ENCODE measurements around the gene FSTL4.

Gene FSTL4

GRCh38 chr5:133236976-133237375, 375.4 kb downstream of the FSTL4 start:
- no peaks in the 10 kb centered on the region for H3K4me1 ChIP-seq (ENCODE audit: low read depth, poor library complexity, severe bottlenecking)

DNA sequence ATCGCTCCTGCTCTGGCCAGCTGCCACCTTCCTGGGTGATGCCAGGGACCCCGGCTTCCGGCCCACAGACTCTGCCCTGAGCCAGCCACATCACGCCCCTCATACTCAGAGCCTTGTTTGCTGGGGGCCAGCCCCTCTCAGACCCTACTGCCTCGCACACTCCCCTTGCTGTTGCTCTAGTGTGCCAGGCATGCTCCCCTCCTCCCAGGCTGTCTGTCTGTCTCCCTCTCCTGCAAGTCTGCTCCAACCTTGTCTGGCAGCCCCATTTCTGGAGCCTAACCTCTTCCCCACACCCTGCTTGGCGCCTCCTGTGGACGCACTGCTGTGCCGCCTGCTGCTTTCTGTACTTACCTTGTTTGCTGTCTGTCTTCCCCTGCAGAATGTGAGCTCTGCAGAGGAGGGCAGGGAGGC, 375.8 kb downstream of the FSTL4 start:
- H3K4me2 ChIP-seq, result no peak overlapping the region
- H3K27ac ChIP-seq, result no peak overlapping the region
- no peak overlapping the region for H3K9ac ChIP-seq
- H4K20me1 ChIP-seq (ENCODE audit: insufficient read depth), result no peaks in the 10 kb centered on the region
- no peak overlapping the region for H3K4me3 ChIP-seq (IDR thresholded peaks at IDR 0.05; ENCODE audit: insufficient read depth, low read depth, low read length)
- no peaks in the 10 kb centered on the region for H3K36me3 ChIP-seq (ENCODE audit: insufficient read depth)
- TF ChIP-seq CTCF (conservative IDR thresholded peaks at IDR 0.05; ENCODE audit: low read depth, low read length), result no peak
- no peaks in the 10 kb centered on the region for H3K79me2 ChIP-seq (ENCODE audit: insufficient read depth, low read depth)
- H2AFZ ChIP-seq (ENCODE audit: low read depth), result no peak overlapping the region
- H3K27me3 ChIP-seq (ENCODE audit: insufficient read depth, low read depth), result no peaks in the 10 kb centered on the region
- H3K4me1 ChIP-seq (ENCODE audit: low read depth, poor library complexity, severe bottlenecking), result no peaks in the 10 kb centered on the region

More at GRCh38 chr5:133236976-133237375, 375.4 kb downstream of the FSTL4 start:
- Histone ChIP-seq H3K27ac (no peak overlapping the region), H3K4me2 (no peak overlapping the region), H3K27me3 (ENCODE audit: insufficient read depth, low read depth) (no peaks in the 10 kb centered on the region), H3K36me3 (ENCODE audit: insufficient read depth) (no peaks in the 10 kb centered on the region), H3K79me2 (ENCODE audit: insufficient read depth, low read depth) (no peaks in the 10 kb centered on the region), H3K4me3 (IDR thresholded peaks at IDR 0.05; ENCODE audit: insufficient read depth, low read depth, low read length) (no peak overlapping the region), H3K9ac (no peak overlapping the region), H4K20me1 (ENCODE audit: insufficient read depth) (no peaks in the 10 kb centered on the region), H2AFZ (ENCODE audit: low read depth) (no peak overlapping the region)
- TF ChIP-seq CTCF (conservative IDR thresholded peaks at IDR 0.05; ENCODE audit: low read depth, low read length), result no peak

DNA sequence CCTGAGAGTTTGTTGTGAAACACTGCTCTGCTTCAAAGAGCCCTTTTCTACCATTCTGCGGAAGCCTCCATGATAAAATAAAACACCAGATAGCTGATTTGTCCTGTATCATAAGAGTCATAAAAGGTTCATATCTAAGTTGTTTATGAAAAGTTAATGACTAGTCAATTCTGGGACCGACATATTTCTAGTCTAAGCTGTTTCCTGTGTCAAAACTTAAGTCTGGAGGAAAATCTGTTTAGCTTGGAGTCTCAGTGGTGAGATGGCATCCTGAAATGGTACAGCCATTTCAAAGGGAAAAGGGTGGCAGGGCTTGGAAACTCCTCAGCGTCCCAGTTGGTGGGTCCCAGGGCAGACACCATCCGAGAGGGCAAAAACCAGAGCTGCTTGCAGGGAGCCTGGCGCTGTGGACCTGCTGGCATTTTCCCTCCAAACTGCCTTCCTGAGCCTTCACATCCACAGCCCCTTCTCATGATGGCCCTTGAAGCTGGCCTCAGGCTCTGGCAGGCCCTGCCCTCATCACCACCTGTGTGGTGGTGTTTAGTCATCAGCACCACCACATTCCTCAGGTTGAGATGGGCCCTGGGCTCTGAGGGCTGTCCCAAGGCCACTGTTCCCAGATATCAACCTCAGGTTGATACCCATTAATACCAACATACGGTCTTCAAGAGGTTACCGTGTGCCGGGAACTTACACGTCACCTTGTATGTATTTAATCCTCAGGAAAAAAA, 376.5 kb downstream of the FSTL4 start:
- no peak overlapping the region for H2AFZ ChIP-seq (ENCODE audit: low read depth)
- no peaks in the 10 kb centered on the region for H3K4me1 ChIP-seq (ENCODE audit: low read depth, poor library complexity, severe bottlenecking)
- TF ChIP-seq CTCF (conservative IDR thresholded peaks at IDR 0.05; ENCODE audit: low read depth, low read length), result no peak
- no peak overlapping the region for H3K4me2 ChIP-seq
- no peak overlapping the region for H3K4me3 ChIP-seq (IDR thresholded peaks at IDR 0.05; ENCODE audit: insufficient read depth, low read depth, low read length)
- no peaks in the 10 kb centered on the region for H4K20me1 ChIP-seq (ENCODE audit: insufficient read depth)
- no peak overlapping the region for H3K9ac ChIP-seq
- H3K27me3 ChIP-seq (ENCODE audit: insufficient read depth, low read depth), result no peaks in the 10 kb centered on the region
- H3K36me3 ChIP-seq (ENCODE audit: insufficient read depth), result no peaks in the 10 kb centered on the region
- H3K79me2 ChIP-seq (ENCODE audit: insufficient read depth, low read depth), result no peaks in the 10 kb centered on the region
- no peak overlapping the region for H3K27ac ChIP-seq

DNA sequence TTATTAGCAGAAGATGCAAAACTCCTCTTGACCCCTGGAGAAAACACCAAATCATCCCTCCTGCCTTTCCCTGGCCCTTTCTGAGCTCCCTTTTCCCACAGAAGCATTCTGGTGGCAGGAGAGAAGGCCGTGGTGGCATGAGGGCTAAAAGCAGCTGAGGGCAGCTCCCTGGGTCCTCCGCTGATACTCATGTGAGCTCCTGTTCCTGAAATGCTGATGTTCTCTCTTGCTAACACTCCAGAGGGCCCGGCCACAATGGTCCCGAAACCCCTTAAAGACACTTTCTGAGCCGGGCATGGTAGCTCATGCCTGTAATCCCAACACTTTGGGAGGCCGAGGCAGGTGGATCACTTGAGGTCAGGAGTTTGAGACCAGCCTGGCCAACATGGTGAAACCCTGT, 377.4 kb downstream of the FSTL4 start:
- no peaks in the 10 kb centered on the region for H3K36me3 ChIP-seq (ENCODE audit: insufficient read depth)
- H3K4me2 ChIP-seq, result no peak overlapping the region
- no peaks in the 10 kb centered on the region for H4K20me1 ChIP-seq (ENCODE audit: insufficient read depth)
- no peak overlapping the region for H3K4me3 ChIP-seq (IDR thresholded peaks at IDR 0.05; ENCODE audit: insufficient read depth, low read depth, low read length)
- H3K9ac ChIP-seq, result no peak overlapping the region
- no peaks in the 10 kb centered on the region for H3K79me2 ChIP-seq (ENCODE audit: insufficient read depth, low read depth)
- H2AFZ ChIP-seq (ENCODE audit: low read depth), result no peak overlapping the region
- no peaks in the 10 kb centered on the region for H3K4me1 ChIP-seq (ENCODE audit: low read depth, poor library complexity, severe bottlenecking)
- TF ChIP-seq CTCF (conservative IDR thresholded peaks at IDR 0.05; ENCODE audit: low read depth, low read length), result no peak
- H3K27ac ChIP-seq, result no peak overlapping the region
- H3K27me3 ChIP-seq (ENCODE audit: insufficient read depth, low read depth), result no peaks in the 10 kb centered on the region

Measured in KMS-11 (cell line).